Fibroblast of skin of abdomen (primary cell): ENCODE results near the gene TRIM73. TPM values are rescaled to one million over a fixed set of nuclear protein-coding genes. Genes with fewer than 3 reads are reported as not detected.
"Not testable (repeated sequence)": the region's sequence is repeated elsewhere in the genome, so short reads cannot be mapped to it uniquely, and the experiment has no call there.

Experiments used
- DNase-seq: peaks from one replicate; pipeline ENCODE4 v3.0.0-alpha.2; 2013
- polyA plus RNA-seq, 2 experiments: library from polyadenylated mRNA; unstranded; fragments of 120-200 nt; gene quantifications; one replicate each; pipeline ENCODE4 v1.2.1, GENCODE V29; 2013; ENCODE audit not compliant: insufficient read length in 2 of 2

The TRIM73 gene
- polyA plus RNA-seq (2013, experiment 1 of 2; ENCODE audit: insufficient read length), result 2.8 TPM
- polyA plus RNA-seq (2013, experiment 2 of 2; ENCODE audit: insufficient read length), result 1.5 TPM

- DNase-seq, result not testable (repeated sequence)
Measured at GRCh38 chr7:75395329-75395728, at the start of gene TRIM73. TRIM73 (plus strand) TSS chr7:75395629; CDS start chr7:75398934, 3,305 bp downstream.

GRCh38 chr7:75358671-75359541, 36.5 kb upstream of the TRIM73 start:
- peak; percentile 1 for DNase-seq

- DNase-seq, result not testable (repeated sequence)
Measured at GRCh38 chr7:75359542-75359848, 35.9 kb upstream of the TRIM73 start.

- DNase-seq, result not testable (repeated sequence)
Measured at GRCh38 chr7:75364079-75364478, 31.4 kb upstream of the TRIM73 start.

DNA sequence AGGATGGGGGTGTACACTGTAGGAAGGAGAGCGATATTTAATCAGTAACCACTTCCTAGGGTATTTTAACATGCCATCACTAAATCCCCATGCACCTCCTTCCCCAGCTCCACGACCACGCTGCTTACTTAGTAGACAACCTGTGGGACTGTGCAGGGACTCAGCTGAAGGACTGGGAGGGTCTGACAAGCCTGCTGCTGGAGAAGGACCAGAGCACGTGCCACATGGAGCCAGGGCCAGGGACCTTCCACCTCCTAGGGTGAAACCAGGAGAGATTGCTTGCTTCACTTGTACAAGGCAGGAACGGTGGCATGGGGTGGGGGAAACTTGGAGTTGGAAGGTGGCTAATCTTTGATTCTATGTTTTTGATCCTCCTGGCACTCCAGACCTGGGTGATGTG, 28.8 kb upstream of the TRIM73 start:
- DNase-seq, result not testable (repeated sequence)

GRCh38 chr7:75367313-75367712, 28.1 kb upstream of the TRIM73 start:
- DNase-seq, result not testable (repeated sequence)

GRCh38 chr7:75374144-75374518, 21.3 kb upstream of the TRIM73 start:
- DNase-seq, result not testable (repeated sequence)

DNA sequence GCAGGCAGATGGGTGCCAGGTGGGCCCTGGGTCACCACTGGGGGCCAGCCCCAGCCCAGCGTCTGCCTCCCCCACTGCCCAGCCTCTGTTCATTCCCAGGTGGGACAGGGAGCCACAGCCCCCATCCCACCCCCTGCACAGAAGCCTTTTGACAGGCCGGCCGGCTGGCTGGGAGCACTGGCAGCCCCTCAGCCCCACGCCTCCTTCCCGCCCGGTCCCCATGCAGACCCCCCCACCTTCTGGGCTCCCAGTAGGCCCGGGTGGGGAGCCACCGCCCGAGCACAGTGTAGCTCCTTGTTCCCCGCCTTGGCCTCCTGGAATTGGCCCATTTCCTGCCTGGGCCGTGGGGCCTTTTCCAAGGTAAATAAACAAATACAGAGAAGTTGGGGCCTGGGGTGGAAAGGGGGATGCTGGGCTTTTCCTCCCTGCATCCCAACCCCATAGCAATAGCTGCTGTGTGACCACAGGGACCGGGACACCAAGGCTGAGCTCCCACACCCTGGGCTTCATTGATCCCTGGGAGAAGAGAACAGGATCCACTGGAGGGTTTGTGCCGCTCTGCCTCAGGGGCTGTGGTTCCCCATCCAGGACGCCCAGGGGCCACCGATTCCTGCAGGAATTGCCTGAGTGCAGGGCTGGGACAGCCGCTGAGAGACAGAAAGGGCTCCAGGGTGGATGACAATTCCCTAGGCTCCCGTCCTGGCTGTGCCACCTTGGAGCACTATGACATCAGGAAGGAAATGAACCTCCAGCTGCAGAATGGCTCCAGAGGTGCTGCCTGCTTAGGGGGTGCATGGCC, 20.7 kb upstream of the TRIM73 start:
- not testable (repeated sequence) for DNase-seq

DNA sequence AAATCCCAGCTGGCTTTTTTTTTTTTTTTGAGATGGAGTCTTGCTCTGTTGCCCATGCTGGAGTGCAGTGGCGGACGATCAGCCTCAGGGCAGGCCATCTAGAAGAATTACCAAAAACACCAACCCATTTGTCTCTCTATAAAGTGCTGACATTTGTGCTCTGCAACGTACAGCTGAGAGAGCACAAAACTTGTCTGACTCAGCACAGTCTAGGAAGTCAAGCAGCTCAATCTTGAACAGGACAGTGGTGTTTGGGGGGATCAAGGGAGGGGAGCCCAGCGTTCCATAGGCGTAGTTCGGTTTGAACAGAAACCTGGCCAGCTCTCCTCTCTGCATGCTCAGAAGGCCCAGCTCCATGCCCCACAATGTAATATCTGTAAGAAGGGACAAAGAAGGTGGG, 2.2 kb upstream of the TRIM73 start:
- not testable (repeated sequence) for DNase-seq

DNA sequence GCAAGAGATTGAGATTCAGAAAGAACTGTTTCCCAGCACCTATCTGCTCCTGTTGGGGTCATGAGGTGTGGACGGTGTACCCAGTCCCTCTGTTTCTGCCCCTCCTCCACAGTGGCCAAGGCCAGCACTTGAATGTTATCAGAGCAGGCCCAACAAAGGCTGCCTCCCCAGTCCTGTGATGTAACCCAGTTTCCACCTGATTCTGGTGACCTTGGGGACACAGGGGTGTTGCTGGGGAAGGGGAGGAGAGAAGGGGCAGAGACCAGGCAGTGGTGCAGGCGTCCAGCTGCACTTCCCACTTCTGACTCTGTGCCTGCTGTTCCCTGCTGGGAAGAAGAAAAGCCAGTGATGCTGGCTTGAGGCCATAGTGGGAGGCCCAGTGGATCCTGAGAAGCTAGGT, 2.4 kb downstream of the TRIM73 start:
- DNase-seq, result not testable (repeated sequence)

DNA sequence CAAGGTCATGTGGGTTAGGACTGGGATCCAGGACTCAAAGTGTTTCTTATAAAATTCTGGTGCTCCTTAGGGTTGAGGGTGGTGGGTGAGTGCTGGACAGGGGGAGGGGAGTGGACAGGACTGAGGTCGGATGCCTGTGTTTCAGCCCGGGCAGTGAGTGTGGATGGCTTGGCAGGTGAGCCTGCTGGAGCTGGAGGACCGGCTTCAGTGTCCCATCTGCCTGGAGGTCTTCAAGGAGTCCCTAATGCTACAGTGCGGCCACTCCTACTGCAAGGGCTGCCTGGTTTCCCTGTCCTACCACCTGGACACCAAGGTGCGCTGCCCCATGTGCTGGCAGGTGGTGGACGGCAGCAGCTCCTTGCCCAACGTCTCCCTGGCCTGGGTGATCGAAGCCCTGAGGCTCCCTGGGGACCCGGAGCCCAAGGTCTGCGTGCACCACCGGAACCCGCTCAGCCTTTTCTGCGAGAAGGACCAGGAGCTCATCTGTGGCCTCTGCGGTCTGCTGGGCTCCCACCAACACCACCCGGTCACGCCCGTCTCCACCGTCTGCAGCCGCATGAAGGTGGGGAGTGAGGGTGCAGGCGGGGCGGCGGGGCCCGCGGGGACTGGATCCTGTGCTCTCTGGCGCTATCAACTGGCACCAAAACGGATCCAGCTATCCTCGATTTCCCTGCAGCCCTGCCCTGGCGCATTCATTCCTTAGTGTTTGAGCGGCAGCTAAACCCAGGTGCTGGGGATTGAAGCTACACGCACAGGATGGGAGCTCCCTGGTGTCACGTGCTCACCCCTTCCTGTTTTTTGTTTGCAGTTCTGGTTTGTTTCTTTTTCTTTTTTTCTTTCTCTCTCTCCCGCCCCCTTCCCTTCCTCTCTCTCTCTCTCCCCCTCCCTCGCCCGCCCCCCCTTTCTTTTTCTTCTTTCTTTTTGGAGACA, 3.6 kb downstream of the TRIM73 start:
- not testable (repeated sequence) for DNase-seq

- not testable (repeated sequence) for DNase-seq
Measured at GRCh38 chr7:75400575-75400974, 5.1 kb downstream of the TRIM73 start.

GRCh38 chr7:75403455-75404443, 8.3 kb downstream of the TRIM73 start:
- DNase-seq, result not testable (repeated sequence)

- not testable (repeated sequence) for DNase-seq
Measured at GRCh38 chr7:75404663-75405062, 9.2 kb downstream of the TRIM73 start.

DNA sequence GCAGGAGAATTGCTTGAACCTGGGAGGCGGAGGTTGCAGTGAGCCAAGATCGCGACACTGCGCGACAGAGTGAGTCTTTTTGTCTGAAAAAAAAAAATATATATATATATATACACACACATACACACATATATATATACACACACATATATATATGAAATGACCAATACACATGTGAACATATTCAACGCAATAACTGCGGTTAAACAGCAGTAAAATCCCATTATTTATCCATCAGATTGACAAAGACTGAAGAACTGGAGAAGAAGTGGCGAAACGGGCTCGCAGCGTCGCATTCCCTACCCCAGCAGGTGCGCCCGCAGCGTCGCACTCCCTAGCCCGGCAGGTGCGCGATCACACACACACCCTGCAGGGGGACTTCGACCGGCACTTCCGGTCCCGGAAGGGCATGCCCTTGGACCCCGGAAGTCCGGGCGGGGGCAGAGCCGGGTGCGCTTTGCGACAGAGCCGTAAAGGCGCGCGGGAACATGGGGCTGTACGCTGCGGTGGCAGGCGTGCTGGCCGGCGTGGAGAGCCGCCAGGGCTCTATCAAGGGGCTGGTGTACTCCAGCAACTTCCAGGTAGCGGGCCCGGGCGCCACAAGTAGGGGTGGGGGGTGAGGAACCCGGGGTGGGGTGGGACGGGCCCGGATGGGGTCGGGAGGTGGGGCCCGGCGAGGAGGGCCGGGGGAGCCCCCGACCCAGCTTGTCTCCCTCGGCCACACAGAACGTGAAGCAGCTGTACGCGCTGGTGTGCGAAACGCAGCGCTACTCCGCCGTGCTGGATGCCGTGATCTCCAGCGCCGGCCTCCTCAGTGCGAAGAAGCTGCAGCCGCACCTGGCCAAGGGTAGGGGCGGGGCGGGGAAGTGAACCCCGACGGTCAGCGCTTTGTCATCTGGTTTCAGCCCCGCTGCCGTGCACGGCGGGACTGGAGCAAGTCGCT, 14.7 kb downstream of the TRIM73 start:
- DNase-seq, result not testable (repeated sequence)

GRCh38 chr7:75410823-75411173, 15.4 kb downstream of the TRIM73 start:
- not testable (repeated sequence) for DNase-seq

GRCh38 chr7:75414204-75414603, 18.8 kb downstream of the TRIM73 start:
- DNase-seq, result not testable (repeated sequence)

DNA sequence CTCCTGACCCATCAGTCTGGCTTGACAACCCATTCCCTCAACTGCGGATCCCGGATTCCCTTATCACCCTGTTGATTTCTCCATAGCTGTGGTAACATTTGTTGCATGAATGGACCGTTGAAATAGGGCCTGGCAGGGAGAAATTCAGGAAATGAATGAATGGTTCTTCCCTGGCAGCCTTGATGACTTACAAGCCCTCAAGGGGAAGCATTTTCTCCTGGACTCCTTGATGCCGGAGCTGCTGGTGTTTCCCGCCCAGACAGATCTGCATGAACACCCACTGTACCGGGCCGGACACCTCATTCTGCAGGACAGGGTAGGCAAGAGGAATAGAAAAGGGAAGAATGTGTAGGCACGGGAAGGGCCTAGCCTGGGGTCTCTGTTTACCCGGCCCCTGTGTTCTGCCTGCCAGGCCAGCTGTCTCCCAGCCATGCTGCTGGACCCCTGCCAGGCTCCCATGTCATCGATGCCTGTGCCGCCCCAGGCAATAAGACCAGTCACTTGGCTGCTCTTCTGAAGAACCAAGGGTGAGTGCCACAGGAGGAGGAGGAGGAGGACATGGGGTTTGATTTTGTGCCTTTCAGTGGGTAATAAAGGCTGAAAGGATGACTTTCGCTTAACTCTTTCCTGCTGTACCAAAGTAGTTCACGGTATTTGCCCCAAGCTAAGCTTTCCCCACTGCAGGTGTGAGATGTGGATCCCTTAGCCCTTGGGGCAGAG, 19.4 kb downstream of the TRIM73 start:
- not testable (repeated sequence) for DNase-seq

GRCh38 chr7:75415428-75415817, 20.0 kb downstream of the TRIM73 start:
- DNase-seq, result not testable (repeated sequence)
